HG02943 (cell line): ENCODE measurements around the gene PRPH.
"Not testable (repeated sequence)": the region's sequence is repeated elsewhere in the genome, so short reads cannot be mapped to it uniquely, and the experiment has no call there.

ENCODE experiments used
- ATAC-seq: cut with Tn5 transposase; IDR thresholded peaks from one replicate; pipeline ENCODE4 v1.9.1; 2021; ENCODE audit warnings: mild to moderate bottlenecking, low read depth, moderate library complexity; ENCODE audit not compliant: unreplicated experiment

The PRPH gene

GRCh38 chr12:49276304-49277290 lies 18.4 kb upstream of the PRPH start:
- ATAC-seq, result no peak

GRCh38 chr12:49277466-49277865 lies 17.5 kb upstream of the PRPH start:
- ATAC-seq, result no peak

GRCh38 chr12:49279706-49280159 lies 15.2 kb upstream of the PRPH start:
- ATAC-seq, result no peak

GRCh38 chr12:49280545-49280944 lies 14.4 kb upstream of the PRPH start:
- ATAC-seq, result not testable (repeated sequence)

- ATAC-seq, result no peak
Observed at GRCh38 chr12:49282302-49282701, 12.6 kb upstream of the PRPH start.

- ATAC-seq, result not testable (repeated sequence)
Observed at GRCh38 chr12:49282740-49283375, 12.1 kb upstream of the PRPH start.

GRCh38 chr12:49283541-49284429 lies 11.2 kb upstream of the PRPH start:
- ATAC-seq, result no peak

GRCh38 chr12:49284672-49285071 lies 10.3 kb upstream of the PRPH start:
- no peak for ATAC-seq

- ATAC-seq, result no peak
Observed at GRCh38 chr12:49287876-49288275, 7.1 kb upstream of the PRPH start.

GRCh38 chr12:49288412-49288853 lies 6.5 kb upstream of the PRPH start:
- ATAC-seq, result no peak

GRCh38 chr12:49288922-49289555 lies 5.9 kb upstream of the PRPH start:
- no peak for ATAC-seq

- no peak for ATAC-seq
Observed at GRCh38 chr12:49292729-49293055, 2.3 kb upstream of the PRPH start.

GRCh38 chr12:49293056-49293956 lies 1.6 kb upstream of the PRPH start:
- no peak for ATAC-seq

GRCh38 chr12:49294086-49294803 lies 702 bp upstream of the PRPH start:
- ATAC-seq, result no peak

GRCh38 chr12:49294804-49295081 lies 204 bp upstream of the PRPH start:
- no peak for ATAC-seq

GRCh38 chr12:49296034-49296835 lies 1.3 kb downstream of the PRPH start:
- no peak for ATAC-seq

GRCh38 chr12:49296836-49297694 lies 2.1 kb downstream of the PRPH start:
- ATAC-seq, result no peak
